ENCODE measurements around the gene PIGP.
"Not testable (repeated sequence)": the region's sequence is repeated elsewhere in the genome, so short reads cannot be mapped to it uniquely, and the experiment has no call there.

DNA sequence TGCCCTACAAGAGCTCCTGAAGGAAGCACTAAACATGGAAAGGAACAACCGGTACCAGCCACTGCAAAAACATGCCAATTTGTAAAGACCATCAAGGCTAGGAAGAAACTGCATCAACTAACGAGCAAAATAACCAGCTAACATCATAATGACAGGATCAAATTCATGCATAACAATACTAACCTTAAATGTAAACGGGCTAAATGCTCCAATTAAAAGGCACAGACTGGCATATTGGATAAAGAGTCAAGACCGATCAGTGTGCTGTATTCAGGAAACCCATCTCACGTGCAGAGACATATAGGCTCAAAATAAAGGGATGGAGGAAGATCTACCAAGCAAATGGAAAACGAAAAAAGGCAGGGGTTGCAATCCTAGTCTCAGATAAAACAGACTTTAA lies 38.2 kb upstream of the PIGP start:
- not testable (repeated sequence) for TF ChIP-seq ZFX (IDR thresholded peaks at IDR 0.05; ENCODE audit: borderline replicate concordance)
- TF ChIP-seq, protein P1, sequence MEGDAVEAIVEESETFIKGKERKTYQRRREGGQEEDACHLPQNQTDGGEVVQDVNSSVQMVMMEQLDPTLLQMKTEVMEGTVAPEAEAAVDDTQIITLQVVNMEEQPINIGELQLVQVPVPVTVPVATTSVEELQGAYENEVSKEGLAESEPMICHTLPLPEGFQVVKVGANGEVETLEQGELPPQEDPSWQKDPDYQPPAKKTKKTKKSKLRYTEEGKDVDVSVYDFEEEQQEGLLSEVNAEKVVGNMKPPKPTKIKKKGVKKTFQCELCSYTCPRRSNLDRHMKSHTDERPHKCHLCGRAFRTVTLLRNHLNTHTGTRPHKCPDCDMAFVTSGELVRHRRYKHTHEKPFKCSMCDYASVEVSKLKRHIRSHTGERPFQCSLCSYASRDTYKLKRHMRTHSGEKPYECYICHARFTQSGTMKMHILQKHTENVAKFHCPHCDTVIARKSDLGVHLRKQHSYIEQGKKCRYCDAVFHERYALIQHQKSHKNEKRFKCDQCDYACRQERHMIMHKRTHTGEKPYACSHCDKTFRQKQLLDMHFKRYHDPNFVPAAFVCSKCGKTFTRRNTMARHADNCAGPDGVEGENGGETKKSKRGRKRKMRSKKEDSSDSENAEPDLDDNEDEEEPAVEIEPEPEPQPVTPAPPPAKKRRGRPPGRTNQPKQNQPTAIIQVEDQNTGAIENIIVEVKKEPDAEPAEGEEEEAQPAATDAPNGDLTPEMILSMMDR (IDR thresholded peaks at IDR 0.05): not testable (repeated sequence)
